ENCODE measurements around the gene IQSEC1. TPM values are rescaled to one million over a fixed set of nuclear protein-coding genes. Genes with fewer than 3 reads are reported as not detected.

Gene IQSEC1
- total and polyA plus RNA-seq, 2 of the 8 experiments (the other 6 are each of a cell fraction or from before 2014, with no cell fraction given) = 6.8 to 28.8 TPM

- H3K4me1 ChIP-seq (replicated peaks in 1 of 4; ENCODE audit: control insufficient read depth in 3 of 4, insufficient read depth in 4 of 4, low read length in 3 of 4) = peaks cover 9 to 40% (median 33%) of the 10 kb centered on the region in 4 experiments
- no peak overlapping the region for H3K14ac ChIP-seq (ENCODE audit: insufficient read length)
- no peak overlapping the region for H4K8ac ChIP-seq (ENCODE audit: extremely low read depth, insufficient read depth, low read length)
- no peaks in the 10 kb centered on the region; the same call in 1 of the 2 replicates for H3K79me1 ChIP-seq (ENCODE audit: low read depth, low read length)
- H3K27ac ChIP-seq (ENCODE audit: low read depth, low read length) = no peak overlapping the region
- no peaks in the 10 kb centered on the region for H3K79me2 ChIP-seq (ENCODE audit: control insufficient read depth in 1 of 2, insufficient read depth in 2 of 2, low read length in 2 of 2)
- no peak overlapping the region for H2BK5ac ChIP-seq (ENCODE audit: low read depth, low read length)
- H3K4ac ChIP-seq (replicated peaks; ENCODE audit: insufficient read length, low read depth, low read length) = no peak overlapping the region
- 89% methylated on average over 9 of the region's 9 CpGs; no CpG with 5 or more reads in 1 of the 2 experiments for WGBS, 2 experiments (ENCODE audit: extremely low coverage in 1 of 2, insufficient coverage in 1 of 2, insufficient read length in 1 of 2, insufficient replicate concordance in 2 of 2, low coverage in 1 of 2, low lambda C conversion rate in 2 of 2, missing lambda C conversion rate in 1 of 2)
- peak overlapping the region; percentile 46; the same call in 1 of the 2 replicates for H2BK15ac ChIP-seq (ENCODE audit: low read length)
- FAIRE-seq = no peak
- no peaks in the 10 kb centered on the region for H3K36me3 ChIP-seq (ENCODE audit: control insufficient read depth in 2 of 4, insufficient read depth in 4 of 4, low read length in 3 of 4)
- no peak overlapping the region for H2BK120ac ChIP-seq (replicated peaks; ENCODE audit: low read depth, low read length)
- no peak overlapping the region for H3K23ac ChIP-seq (ENCODE audit: insufficient read length)
- no peak for TF ChIP-seq NANOG (IDR thresholded peaks at IDR 0.05; ENCODE audit: insufficient read depth, low read depth, low read length, poor library complexity, severe bottlenecking)
- no peak for TF ChIP-seq POLR2AphosphoS5 (IDR thresholded peaks at IDR 0.05; ENCODE audit: low read depth, low read length)
- no peak for TF ChIP-seq GTF2F1 (IDR thresholded peaks at IDR 0.05; ENCODE audit: borderline replicate concordance, low read depth, low read length)
- no peak for TF ChIP-seq CHD1 (IDR thresholded peaks at IDR 0.05; ENCODE audit: low read depth, low read length)
- no peak for TF ChIP-seq ASH2L (IDR thresholded peaks at IDR 0.05; ENCODE audit: low read length)
- no peak for TF ChIP-seq EZH2 (IDR thresholded peaks at IDR 0.05; ENCODE audit: low read depth, low read length, severe bottlenecking)
- no peak for TF ChIP-seq SIX5 (IDR thresholded peaks at IDR 0.05; ENCODE audit: low read depth, low read length)
- no peak for TF ChIP-seq POU5F1 (IDR thresholded peaks at IDR 0.05; ENCODE audit: low read depth, low read length)
- no peak for TF ChIP-seq CREB1 (IDR thresholded peaks at IDR 0.05)
- TF ChIP-seq TAF1 (IDR thresholded peaks at IDR 0.05; ENCODE audit: low read depth, low read length) = no peak
- TF ChIP-seq SP4 (IDR thresholded peaks at IDR 0.05; ENCODE audit: low read length) = no peak
- no peak for TF ChIP-seq CEBPB (IDR thresholded peaks at IDR 0.05; ENCODE audit: low read depth, low read length)
- TF ChIP-seq ATF2 (IDR thresholded peaks at IDR 0.05; ENCODE audit: low read length) = no peak
- H3K23me2 ChIP-seq (ENCODE audit: low read depth, low read length) = peaks cover 6% of the 10 kb centered on the region
- peak overlapping the region; percentile 13 for H4K91ac ChIP-seq (replicated peaks; ENCODE audit: insufficient read length, low read length)
- POLR2A ChIA-PET (ENCODE audit: partially characterized antibody) = no interaction called here
- no peak overlapping the region for H3K56ac ChIP-seq (replicated peaks; ENCODE audit: insufficient read length, low read depth, low read length)
- 0 out of 2 replicates have a peak overlapping the region, but pooled peaks have one; percentile 3 for H2BK20ac ChIP-seq (ENCODE audit: low read length)
- H3K4me2 ChIP-seq (ENCODE audit: insufficient read depth in 1 of 2, low read depth in 2 of 2, low read length in 2 of 2) = no peak overlapping the region
- H4K5ac ChIP-seq (ENCODE audit: insufficient read length, low read depth, low read length) = no peak overlapping the region
- no peak overlapping the region for H3K9ac ChIP-seq (replicated peaks in 1 of 4; ENCODE audit: extremely low read depth in 1 of 4, low read depth in 3 of 4, low read length in 3 of 4)
- H2AFZ ChIP-seq (ENCODE audit: low read length) = no peak overlapping the region
- DNase-seq (ENCODE audit: low read depth in 1 of 2, low spot score in 2 of 2) = no peak
- H3K27me3 ChIP-seq (replicated peaks in 1 of 4; ENCODE audit: control insufficient read depth in 3 of 4, extremely low read depth in 1 of 4, insufficient read depth in 3 of 4, low read length in 3 of 4) = peaks cover 0 to 4% (median 0%) of the 10 kb centered on the region in 4 experiments; a peak in 3 of 7 replicates
- H2BK12ac ChIP-seq (ENCODE audit: low read depth, low read length) = no peak overlapping the region
- CTCF ChIA-PET (ENCODE audit: partially characterized antibody) = interaction anchor here (1.0 to 13.5 kb wide), 2 partner anchors 11 to 75 kb away, joined by 3 to 71 read pairs; no protein-coding TSS in a partner anchor
- no peak overlapping the region for H3K4me3 ChIP-seq (ENCODE audit: extremely low read depth in 1 of 4, insufficient read depth in 2 of 4, low read depth in 3 of 4, low read length in 4 of 4)
- no peak overlapping the region for H3K18ac ChIP-seq (ENCODE audit: extremely low read depth, low read length)
- H4K20me1 ChIP-seq (replicated peaks in 1 of 2; ENCODE audit: control insufficient read depth in 1 of 2, insufficient read depth in 2 of 2, low read length in 2 of 2) = no peaks in the 10 kb centered on the region
- no peaks in the 10 kb centered on the region for H3K9me3 ChIP-seq (ENCODE audit: insufficient read depth in 2 of 2, low read depth in 1 of 2, low read length in 1 of 2)
- H2AK5ac ChIP-seq (ENCODE audit: low read depth, low read length) = no peak overlapping the region
Measured at GRCh38 chr3:13016721-13017255, 56.4 kb downstream of the IQSEC1 start.
